Measurements from ENCODE around the gene TIMM10.

DNA sequence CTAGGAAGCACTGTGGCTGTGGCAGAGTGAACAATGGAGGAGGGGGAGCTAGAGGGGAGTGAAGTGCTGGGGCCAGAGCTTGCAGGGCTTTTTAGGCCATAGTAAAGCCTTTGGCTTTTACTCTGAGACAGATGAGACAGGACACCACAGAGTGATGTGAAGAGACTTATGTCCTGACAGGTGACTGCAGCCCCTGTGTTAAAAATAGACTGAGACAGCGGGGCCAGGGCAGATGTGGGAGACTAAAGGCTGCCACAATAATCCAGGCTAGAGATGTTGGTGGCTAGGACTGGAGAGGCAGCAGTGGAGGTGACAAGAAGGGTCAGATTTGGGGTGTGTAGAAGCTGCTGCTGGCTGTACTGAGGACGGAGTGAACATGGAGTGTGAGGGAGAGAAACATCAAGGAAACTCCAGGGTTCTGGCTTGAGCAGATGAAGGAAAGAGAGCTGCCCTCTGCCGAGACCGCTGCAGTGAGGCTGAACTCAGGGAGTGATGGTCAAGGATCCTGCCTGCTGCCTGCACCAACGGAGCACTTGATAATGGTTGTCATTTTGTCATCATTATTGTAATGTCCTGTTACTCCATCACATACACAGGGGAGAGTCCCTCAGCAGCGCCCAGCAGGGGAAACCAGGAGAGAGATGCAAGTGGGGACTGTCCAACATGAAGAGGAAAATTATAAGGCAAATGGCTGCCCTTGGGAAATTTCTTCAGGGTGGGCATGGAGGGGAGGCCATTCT, 42.5 kb downstream of the TIMM10 start:
- TF ChIP-seq, protein P1, sequence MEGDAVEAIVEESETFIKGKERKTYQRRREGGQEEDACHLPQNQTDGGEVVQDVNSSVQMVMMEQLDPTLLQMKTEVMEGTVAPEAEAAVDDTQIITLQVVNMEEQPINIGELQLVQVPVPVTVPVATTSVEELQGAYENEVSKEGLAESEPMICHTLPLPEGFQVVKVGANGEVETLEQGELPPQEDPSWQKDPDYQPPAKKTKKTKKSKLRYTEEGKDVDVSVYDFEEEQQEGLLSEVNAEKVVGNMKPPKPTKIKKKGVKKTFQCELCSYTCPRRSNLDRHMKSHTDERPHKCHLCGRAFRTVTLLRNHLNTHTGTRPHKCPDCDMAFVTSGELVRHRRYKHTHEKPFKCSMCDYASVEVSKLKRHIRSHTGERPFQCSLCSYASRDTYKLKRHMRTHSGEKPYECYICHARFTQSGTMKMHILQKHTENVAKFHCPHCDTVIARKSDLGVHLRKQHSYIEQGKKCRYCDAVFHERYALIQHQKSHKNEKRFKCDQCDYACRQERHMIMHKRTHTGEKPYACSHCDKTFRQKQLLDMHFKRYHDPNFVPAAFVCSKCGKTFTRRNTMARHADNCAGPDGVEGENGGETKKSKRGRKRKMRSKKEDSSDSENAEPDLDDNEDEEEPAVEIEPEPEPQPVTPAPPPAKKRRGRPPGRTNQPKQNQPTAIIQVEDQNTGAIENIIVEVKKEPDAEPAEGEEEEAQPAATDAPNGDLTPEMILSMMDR (conservative IDR thresholded peaks at IDR 0.05 in 1 of 2, IDR thresholded peaks at IDR 0.05 in 1 of 2; ENCODE audit: low read depth in 1 of 2, low read length in 2 of 2) = no peak
- TF ChIP-seq EZH2 (IDR thresholded peaks at IDR 0.05; ENCODE audit: low read length, missing control alignments) = no peak

All from fibroblast of lung (primary cell).